Head of caudate nucleus (tissue), 42 donors: ENCODE measurements around the gene CYP4B1.
"Not testable (repeated sequence)": the region's sequence is repeated elsewhere in the genome, so short reads cannot be mapped to it uniquely, and the experiment has no call there.

ENCODE experiments used
- DNase-seq, 42 donors: peaks; one replicate each; pipeline versions ENCODE4 v3.0.0 to v3.0.0-alpha.2; 2020 to 2021; ENCODE audit warnings: mixed read lengths in 7 of 42
- intact Hi-C: fragments of 100-400 bp; cut with DNase I; formaldehyde crosslinking; loops from one replicate; pipeline ENCODE4 v1.15.0; 2022

Gene CYP4B1

GRCh38 chr1:46812065-46812963 lies 13.5 kb downstream of the CYP4B1 start:
- no peak for DNase-seq
- intact Hi-C loops = no loop called here

- DNase-seq = no peak
- intact Hi-C loops = no loop called here
These were observed 14.4 kb downstream of the CYP4B1 start for GRCh38 chr1:46812996-46813857.

GRCh38 chr1:46813858-46814396 lies 15.1 kb downstream of the CYP4B1 start:
- intact Hi-C loops = no loop called here
- no peak for DNase-seq

- no peak for DNase-seq
- intact Hi-C loops = no loop called here
These were observed 16.3 kb downstream of the CYP4B1 start for GRCh38 chr1:46815133-46815532.

- intact Hi-C loops = no loop called here
- DNase-seq = no peak
These were observed 18.1 kb downstream of the CYP4B1 start for GRCh38 chr1:46816930-46817329.

- intact Hi-C loops = no loop called here
- DNase-seq = no peak
These were observed 19.0 kb downstream of the CYP4B1 start for GRCh38 chr1:46817814-46818213.

- DNase-seq = no peak
- intact Hi-C loops = no loop called here
These were observed 19.7 kb downstream of the CYP4B1 start for GRCh38 chr1:46818591-46818990.

- intact Hi-C loops = no loop called here
These were observed 20.5 kb downstream of the CYP4B1 start for GRCh38 chr1:46819335-46819734.

GRCh38 chr1:46820076-46820475 lies 21.2 kb downstream of the CYP4B1 start:
- intact Hi-C loops = no loop called here
- DNase-seq = no peak

More at GRCh38 chr1:46819335-46819734, 20.5 kb downstream of the CYP4B1 start:
- DNase-seq = no peak

GRCh38 chr1:46820560-46821060 lies 21.8 kb downstream of the CYP4B1 start:
- intact Hi-C loops = no loop called here
- DNase-seq = no peak

- intact Hi-C loops = no loop called here
- DNase-seq = no peak
These were observed 23.5 kb downstream of the CYP4B1 start for GRCh38 chr1:46822248-46822826.

- DNase-seq = no peak
- intact Hi-C loops = no loop called here
These were observed 24.3 kb downstream of the CYP4B1 start for GRCh38 chr1:46823151-46823550.

GRCh38 chr1:46826892-46827291 lies 28.0 kb downstream of the CYP4B1 start:
- DNase-seq, intact Hi-C loops: not testable (repeated sequence)

GRCh38 chr1:46830665-46831322 lies 31.9 kb downstream of the CYP4B1 start:
- intact Hi-C loops = no loop called here
- DNase-seq = no peak

GRCh38 chr1:46835469-46835868 lies 36.6 kb downstream of the CYP4B1 start:
- intact Hi-C loops, DNase-seq: not testable (repeated sequence)

GRCh38 chr1:46846386-46846785 lies 47.5 kb downstream of the CYP4B1 start:
- intact Hi-C loops, DNase-seq: not testable (repeated sequence)

GRCh38 chr1:46857660-46858065 lies 58.8 kb downstream of the CYP4B1 start:
- intact Hi-C loops, DNase-seq: not testable (repeated sequence)

GRCh38 chr1:46862348-46862747 lies 63.5 kb downstream of the CYP4B1 start:
- intact Hi-C loops = no loop called here
- DNase-seq = no peak
